Measurements from ENCODE around the gene TRAPPC8.
"Not testable (repeated sequence)": the region's sequence is repeated elsewhere in the genome, so short reads cannot be mapped to it uniquely, and the experiment has no call there.

The TRAPPC8 gene, protein sequence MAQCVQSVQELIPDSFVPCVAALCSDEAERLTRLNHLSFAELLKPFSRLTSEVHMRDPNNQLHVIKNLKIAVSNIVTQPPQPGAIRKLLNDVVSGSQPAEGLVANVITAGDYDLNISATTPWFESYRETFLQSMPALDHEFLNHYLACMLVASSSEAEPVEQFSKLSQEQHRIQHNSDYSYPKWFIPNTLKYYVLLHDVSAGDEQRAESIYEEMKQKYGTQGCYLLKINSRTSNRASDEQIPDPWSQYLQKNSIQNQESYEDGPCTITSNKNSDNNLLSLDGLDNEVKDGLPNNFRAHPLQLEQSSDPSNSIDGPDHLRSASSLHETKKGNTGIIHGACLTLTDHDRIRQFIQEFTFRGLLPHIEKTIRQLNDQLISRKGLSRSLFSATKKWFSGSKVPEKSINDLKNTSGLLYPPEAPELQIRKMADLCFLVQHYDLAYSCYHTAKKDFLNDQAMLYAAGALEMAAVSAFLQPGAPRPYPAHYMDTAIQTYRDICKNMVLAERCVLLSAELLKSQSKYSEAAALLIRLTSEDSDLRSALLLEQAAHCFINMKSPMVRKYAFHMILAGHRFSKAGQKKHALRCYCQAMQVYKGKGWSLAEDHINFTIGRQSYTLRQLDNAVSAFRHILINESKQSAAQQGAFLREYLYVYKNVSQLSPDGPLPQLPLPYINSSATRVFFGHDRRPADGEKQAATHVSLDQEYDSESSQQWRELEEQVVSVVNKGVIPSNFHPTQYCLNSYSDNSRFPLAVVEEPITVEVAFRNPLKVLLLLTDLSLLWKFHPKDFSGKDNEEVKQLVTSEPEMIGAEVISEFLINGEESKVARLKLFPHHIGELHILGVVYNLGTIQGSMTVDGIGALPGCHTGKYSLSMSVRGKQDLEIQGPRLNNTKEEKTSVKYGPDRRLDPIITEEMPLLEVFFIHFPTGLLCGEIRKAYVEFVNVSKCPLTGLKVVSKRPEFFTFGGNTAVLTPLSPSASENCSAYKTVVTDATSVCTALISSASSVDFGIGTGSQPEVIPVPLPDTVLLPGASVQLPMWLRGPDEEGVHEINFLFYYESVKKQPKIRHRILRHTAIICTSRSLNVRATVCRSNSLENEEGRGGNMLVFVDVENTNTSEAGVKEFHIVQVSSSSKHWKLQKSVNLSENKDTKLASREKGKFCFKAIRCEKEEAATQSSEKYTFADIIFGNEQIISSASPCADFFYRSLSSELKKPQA (N-terminal part only)

DNA sequence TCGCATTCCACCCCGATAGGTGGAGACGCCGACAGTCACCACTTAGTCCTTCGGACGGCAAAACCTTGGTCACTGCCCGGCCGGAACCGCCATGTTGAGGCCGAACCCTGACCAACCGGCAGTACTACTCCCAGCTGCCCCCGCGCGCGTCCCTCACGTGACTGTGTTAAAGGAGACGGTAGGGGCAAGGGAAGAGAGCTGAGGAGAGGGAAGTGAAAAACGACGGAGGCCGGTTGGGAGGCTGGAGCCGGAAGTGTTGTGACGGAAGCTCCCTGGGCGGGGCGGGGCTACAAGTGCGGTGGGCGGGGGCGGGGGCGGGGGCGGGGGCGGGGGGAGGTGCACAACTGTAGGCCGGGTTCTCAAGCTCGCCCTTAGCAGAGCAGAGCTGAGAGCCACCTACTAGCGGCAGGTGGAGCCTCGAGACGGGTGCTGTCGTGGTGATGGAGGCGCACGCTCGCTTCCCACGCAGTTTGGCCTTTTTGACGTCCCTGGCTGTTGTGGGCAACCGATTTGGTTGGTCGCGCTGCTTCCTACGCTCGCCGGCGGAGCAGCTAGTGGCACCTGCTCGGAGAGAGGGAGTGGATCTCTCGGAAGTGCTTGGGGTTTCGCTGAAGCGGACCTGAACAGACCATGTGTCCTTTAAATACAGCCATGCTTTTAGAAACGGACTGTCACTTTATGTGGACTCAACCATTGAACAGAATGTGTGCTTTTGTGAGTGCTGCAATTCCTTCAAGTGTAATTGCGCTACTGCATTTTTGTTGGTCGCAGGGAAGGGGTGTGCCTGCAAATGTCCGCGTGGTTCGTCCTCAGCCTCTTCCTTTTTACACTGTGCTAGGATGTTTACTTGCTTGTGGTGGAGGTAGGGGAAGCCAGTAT, at the start of gene TRAPPC8:
TSS of gene TRAPPC8 (minus strand) at position 130 of the 879 bp plus-strand sequence. CDS start 364 bp downstream, outside the sequence.
- DNase-seq (ENCODE audit: low read depth, low spot score), result peak; percentile 67

DNA sequence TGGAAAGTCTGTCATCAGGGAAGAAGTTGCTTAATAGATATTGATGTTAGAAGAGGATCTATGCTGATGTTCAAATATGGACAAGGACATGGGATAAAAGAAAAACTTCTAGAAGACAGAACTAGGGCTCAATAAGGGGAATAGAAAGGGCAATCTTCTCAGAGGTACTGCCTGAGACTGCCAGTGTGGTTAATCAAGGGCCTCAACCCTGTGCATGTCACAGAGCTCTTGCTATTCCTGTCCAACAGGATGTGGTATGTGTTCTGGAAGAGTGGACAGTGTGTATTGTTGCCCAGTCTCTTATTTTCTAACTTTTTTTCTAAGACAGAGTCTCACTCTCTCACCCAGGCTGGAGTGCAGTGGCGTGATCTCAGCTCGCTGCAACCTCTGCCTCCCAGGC, 47.9 kb upstream of the TRAPPC8 start:
- DNase-seq (ENCODE audit: low read depth, low spot score), result no peak

DNA sequence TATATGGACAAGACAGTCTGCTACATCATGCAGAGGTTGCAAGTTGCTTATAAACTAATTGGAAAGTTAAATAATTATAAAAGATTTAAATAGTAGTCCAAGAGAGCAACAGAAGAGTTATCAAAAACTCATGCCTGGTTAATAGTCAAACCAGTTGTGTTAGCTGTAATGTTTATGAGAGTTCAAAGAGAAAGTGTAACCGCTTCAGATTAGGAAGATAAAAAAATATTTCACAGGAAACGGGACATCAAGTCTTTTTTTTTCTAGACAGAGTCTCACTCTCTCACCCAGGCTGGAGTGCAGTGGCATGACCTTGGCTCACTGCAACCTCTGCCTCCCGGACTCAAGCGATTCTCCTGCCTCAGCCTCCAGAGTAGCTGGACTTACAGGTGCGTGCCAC, 41.0 kb upstream of the TRAPPC8 start:
- no peak for DNase-seq (ENCODE audit: low read depth, low spot score)

DNA sequence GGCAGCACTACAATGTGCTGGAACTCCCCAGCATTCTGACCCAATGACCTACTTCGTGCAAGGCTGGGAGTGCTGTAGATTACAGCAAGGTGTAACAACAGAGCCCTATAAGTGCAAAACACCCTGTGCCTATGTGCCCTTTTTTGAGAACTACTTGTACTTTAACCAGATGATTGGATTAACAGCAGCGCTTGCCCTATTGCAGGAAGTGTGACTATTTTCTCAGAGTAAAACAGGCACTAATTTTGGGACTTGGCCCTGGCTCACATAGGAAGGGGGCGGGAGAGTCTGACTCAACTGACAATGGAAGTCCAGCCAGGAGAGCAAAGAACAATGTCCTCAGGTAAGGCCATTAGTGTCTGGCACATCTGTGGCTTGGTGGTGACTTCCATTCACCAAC, 40.1 kb upstream of the TRAPPC8 start:
- DNase-seq (ENCODE audit: low read depth, low spot score), result no peak

DNA sequence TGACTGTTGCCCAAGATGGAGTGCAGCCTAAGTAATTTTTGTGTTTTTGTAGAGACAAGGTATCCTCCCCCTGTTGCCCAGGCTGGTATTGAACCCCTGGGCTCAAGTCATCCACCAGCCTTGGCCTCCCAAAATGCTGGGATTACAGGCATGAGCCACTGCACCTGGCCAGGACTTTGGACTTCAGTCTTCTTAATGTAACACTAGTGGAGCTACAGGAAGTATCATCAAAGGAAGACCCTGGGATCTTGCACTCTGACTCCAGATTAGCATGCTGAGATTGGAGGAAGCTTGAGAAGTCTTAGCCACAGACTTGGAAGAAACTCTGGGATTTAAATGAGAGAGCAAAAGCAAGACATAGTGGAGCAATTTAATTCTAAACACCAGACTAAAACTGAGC, 37.9 kb upstream of the TRAPPC8 start:
- DNase-seq (ENCODE audit: low read depth, low spot score), result no peak

DNA sequence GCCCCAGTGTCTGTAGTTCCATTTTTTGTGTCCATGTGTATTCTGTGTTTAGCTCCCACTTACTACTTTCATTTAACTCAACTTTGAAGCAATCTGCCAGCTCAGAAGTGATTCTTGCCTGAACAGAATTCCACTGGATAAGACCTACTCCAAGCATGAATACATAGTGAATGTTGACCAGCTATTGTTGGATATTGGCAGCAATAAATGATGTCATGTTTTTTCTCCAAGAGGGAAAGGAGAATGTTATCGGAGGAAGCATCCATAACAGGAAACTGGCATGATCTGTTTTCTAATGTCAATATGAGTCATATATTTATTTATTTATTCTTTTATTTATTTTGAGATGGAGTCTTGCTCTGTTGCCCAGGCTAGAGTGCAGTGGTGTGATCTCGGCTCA, 36.8 kb upstream of the TRAPPC8 start:
- DNase-seq (ENCODE audit: low read depth, low spot score), result no peak

DNA sequence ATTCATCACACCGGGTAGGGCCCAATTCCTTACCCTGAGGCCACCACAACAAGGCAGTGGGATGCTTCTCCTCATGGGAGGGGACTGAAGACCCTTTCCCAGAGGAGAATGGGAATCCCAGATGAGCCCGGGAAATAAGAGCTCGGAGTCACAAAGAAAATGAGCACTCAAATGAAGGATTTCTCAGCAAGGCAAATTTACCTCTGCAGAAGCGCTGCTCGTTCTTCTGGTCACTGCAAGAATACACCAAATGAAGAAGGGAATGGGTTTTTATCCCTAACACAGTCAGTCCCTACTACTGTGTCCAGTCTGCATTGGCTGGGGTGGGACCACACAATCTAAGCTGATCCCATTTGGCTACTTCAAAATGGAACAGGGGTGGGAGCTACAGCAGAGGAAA, 35.7 kb upstream of the TRAPPC8 start:
- DNase-seq (ENCODE audit: low read depth, low spot score), result no peak

DNA sequence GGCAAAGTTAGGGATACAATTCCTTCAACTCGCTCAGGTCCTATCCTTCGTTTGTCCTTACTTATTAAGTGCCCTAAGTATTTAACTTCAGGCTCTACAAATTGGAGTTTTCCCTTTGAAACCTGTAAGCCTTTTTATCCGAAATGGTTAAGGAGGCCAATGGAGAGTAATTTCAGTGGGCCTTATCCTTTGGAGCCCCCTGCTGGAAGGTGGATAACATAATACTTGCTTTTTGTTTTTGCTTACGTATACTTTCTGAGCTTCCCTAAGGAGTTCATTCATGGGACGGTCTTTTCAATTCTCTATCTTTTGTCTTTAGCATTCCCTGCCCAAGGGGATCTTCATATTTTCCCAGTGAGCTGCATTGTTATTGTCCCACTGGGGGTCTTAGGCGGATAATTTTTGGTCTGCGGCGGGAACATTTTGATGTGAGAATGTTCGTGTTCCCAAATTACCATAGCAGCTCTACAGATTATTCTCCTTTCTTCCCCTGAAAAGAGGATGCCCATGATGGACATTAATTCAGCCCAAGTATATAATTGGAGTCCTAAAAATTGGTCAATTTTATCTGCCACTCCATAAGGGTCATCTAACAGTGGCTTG, 34.4 kb upstream of the TRAPPC8 start:
- DNase-seq (ENCODE audit: low read depth, low spot score), result no peak

DNA sequence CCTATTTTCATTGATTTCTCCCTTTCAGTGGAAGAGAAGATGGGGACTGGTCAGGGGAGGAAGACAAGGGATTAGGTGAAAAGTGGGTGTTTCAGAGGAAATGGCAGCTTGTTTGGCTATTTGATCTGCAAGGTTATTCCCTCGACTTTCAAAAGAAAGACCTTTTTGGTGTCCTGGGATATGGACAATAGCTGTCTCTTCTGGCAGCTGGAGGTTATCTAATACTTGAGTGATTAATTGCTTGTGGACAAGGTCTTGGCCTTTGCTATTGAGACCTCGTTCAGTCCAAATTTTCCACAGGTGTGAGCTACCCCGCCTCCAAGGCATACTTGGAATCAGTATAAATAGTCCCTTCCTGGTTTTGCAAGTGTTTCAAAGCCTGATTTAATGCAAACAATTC, 33.3 kb upstream of the TRAPPC8 start:
- DNase-seq (ENCODE audit: low read depth, low spot score), result no peak

DNA sequence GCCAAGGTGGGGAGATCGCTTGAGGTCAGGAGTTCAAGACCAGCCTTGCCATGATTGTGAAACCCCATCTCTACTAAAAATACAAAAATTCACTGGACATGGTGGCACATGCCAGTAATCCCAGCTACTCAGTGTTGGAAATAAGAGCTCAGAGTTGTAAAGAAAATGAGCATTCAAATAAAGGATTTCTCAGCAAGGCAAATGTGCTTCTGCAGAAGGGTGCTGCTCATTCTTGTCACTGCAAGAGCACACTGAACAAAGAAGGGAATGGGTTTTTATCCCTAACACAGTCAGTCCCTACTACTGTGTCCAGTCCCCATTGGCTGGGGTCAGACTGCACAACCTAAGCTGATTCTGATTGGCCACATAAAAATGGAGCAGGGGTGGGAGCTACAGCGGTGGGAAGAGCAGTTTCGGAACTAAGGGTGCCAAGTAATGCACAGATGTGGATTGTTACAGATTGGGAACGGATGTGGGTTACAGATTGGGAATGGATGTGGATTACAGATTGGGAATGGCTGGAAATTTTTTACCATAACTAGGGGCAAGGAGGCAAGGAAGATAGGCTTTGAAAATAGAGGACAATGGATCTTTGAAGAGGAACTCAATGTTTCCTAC, 31.1 kb upstream of the TRAPPC8 start:
- no peak for DNase-seq (ENCODE audit: low read depth, low spot score)

DNA sequence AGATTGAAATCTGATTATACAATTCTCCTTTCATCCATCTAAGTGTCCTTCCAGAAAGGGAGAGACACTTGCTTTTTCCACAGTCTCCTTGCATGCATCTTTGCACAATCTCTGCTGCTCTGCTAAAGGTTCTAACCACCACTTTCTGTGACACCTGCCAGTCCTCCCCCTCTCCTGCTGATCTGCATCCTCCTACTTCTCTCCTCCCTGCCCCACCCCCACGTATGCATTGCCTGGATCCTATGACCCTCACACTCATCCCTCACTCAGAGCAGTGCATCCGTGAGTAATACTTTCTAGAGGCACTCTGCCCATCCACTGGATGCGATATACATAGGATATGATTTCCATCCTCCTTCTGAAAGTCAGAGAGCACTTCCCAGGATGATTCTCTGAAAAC, 27.7 kb upstream of the TRAPPC8 start:
- DNase-seq (ENCODE audit: low read depth, low spot score), result no peak

DNA sequence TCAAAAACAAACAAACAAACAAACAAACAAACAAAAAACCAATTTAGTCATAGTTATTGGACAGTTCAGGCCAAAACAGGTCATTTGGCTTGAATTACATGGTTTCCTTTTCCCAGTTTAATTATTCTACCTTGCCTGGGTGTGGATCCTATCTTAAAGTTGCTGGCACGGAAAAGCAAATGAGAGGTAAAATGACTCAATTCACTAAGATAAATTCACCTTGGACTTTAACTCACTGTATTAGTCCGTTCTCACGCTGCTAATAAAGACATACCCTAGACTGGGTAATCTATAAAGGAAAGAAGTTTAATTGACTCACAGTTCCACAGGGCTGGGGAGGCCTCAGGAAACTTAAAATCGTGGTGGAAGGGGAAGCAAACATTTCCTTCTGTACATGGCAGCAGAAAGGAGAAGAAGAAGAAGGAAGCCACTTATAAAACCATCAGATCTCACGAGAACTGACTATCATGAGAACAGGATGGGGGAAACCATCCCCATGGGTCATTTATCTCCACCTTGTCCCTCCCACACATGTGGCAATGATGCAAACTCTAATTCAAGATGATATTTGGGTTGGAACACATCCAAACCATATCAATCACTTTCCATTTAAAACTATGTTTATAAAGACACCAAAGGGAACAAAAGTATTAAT, 22.5 kb upstream of the TRAPPC8 start:
- no peak for DNase-seq (ENCODE audit: low read depth, low spot score)

DNA sequence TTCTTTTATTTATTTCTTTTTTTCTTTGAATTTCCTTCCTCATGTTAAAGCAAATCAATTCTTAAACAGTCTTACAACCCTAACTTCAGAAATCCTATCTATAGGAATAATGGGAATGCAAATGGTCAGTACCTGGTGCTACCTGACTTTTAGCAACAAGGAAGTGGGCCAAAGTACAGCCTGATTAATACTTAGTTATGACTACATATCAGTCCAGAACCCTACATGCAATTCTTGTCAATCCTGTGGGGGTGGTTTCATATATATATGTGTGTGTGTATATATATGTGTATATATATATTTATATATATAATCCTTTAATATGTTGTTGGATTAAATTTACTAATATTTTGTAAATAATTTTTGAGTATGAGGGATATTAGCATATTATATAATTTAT, 14.8 kb upstream of the TRAPPC8 start:
- no peak for DNase-seq (ENCODE audit: low read depth, low spot score)

DNA sequence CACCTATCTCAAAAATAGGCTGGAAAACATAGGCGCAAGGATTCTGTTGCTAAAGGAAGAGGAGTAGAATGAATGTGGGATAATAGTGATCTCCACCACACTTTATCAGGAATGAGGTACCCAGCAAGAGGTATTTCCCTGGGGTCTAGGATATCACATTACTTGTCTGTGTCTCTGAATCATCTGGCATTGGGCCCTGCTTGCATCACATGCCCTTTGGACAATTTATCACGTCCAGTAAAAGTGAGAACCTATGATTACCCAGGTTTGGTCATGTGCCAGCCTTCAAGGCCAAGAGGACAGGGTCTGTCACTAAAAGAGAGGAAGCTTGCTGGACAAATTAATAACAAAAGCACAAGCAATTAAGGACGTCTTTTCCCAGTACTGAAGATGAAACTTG, 11.4 kb upstream of the TRAPPC8 start:
- DNase-seq (ENCODE audit: low read depth, low spot score), result no peak

DNA sequence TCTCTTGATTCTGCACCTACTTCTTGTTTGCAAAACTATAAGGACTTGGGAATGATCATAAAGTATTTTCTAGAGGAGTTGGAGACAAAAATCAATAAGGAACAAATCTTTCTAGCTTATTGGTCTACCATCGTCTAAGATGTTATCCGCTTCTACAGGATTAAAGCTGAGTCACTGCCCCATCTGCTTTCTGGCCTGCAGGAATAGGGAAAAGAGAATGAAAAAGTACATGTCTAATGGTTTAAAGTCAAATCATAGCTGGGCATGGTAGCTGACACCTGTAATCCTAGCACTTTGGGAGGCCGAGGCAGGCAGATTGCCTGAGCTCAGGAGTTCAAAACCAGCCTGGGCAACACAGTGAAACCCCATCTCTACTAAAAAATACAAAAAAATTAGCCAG, 10.8 kb upstream of the TRAPPC8 start:
- not testable (repeated sequence) for DNase-seq (ENCODE audit: low read depth, low spot score)

DNA sequence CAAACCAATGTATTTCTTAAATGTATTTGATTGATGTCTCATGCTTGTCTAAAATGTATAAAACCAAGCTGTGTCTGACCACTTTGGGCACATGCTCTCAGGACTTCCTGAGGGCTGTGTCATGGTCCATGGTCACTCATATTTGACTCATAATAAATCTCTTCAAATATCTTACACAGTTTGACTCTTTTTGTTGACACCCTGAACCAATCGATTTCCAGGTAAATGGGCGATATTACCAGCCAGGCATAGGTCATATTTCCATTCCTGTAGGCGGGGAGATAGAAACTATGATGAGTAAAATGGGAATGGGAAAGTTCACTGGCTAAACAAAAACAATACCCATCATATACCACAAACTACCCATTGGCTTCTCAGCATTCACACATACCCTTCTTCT, 9.3 kb upstream of the TRAPPC8 start:
- no peak for DNase-seq (ENCODE audit: low read depth, low spot score)

DNA sequence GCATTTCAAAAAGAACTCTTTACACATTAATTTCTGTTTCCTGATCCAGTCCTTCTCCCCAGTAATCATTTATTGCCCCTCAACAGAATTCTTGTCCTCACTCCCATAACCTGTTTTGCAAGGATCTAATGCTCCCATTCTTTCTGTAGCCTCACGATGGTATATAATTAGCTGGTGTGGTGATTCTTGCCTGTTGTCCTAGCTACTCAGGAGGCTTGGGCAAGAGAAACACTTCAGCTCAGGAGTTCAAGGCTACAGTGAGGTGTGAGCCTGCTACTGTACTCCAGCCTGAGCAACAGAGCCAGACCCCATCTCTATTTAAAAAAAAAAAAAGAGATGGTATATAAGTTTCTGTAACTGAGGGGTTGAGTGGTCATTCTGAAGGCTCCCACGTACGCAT, 7.7 kb upstream of the TRAPPC8 start:
- no peak for DNase-seq (ENCODE audit: low read depth, low spot score)

DNA sequence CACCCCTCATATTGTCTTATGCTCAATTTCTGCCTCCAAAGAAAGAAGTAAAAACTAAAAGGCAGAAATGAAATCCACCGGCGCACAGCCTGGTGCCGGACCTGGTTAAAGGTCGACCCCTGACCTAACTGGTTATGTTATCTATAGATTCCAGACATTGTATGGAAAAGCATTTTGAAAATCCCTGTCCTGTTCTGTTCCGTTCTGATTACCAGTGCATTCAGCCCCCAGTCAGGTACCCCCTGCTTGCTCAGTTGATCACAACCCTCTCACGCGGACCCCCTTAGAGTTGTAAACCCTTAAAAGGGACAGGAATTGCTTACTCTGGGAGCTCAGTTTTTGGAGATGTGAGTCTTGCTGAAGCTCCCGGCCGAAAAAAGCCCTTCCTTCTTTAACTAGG, 5.4 kb upstream of the TRAPPC8 start:
- DNase-seq (ENCODE audit: low read depth, low spot score), result not testable (repeated sequence)

DNA sequence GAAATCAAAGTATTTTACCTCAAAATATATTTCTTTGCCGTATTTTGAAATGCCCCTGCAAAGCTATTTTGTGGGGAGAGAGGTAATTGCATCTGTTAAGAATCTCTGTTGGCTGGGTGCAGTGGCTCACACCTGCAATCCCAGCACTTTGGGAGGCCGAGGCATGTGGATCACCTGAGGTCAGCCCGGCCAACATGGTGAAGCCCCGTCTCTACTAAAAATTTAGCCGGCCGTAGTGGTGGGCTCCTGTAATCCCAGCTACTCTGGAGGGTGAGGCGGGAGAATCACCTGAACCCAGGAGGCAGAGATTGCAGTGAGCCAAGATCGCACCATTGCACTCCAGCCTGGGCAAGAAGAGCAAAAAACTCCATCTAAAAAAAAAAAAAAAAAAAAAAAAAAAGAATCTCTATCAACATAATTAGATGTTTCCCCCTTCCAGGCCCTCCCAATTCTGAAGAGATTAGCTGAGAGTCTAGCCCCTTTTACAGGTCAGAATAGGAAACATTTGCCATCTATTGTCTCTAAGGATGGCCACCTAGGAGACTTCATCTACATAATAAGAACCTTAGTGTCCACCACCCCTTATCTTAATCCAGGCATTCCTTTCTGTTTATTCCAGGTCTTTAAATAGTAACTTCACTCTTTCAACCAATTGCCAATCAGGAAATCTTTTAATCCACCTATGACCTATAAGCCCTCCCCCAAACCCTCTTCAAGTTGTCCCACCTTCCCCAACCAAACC, 3.5 kb upstream of the TRAPPC8 start:
- no peak for DNase-seq (ENCODE audit: low read depth, low spot score)
